HG03460 (cell line): ENCODE data around the gene TBC1D16.

Experiments used
- ATAC-seq: cut with Tn5 transposase; IDR thresholded peaks from one replicate; pipeline ENCODE4 v1.9.1; 2021; ENCODE audit not compliant: unreplicated experiment

Gene TBC1D16, protein sequence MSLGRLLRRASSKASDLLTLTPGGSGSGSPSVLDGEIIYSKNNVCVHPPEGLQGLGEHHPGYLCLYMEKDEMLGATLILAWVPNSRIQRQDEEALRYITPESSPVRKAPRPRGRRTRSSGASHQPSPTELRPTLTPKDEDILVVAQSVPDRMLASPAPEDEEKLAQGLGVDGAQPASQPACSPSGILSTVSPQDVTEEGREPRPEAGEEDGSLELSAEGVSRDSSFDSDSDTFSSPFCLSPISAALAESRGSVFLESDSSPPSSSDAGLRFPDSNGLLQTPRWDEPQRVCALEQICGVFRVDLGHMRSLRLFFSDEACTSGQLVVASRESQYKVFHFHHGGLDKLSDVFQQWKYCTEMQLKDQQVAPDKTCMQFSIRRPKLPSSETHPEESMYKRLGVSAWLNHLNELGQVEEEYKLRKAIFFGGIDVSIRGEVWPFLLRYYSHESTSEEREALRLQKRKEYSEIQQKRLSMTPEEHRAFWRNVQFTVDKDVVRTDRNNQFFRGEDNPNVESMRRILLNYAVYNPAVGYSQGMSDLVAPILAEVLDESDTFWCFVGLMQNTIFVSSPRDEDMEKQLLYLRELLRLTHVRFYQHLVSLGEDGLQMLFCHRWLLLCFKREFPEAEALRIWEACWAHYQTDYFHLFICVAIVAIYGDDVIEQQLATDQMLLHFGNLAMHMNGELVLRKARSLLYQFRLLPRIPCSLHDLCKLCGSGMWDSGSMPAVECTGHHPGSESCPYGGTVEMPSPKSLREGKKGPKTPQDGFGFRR

DNA sequence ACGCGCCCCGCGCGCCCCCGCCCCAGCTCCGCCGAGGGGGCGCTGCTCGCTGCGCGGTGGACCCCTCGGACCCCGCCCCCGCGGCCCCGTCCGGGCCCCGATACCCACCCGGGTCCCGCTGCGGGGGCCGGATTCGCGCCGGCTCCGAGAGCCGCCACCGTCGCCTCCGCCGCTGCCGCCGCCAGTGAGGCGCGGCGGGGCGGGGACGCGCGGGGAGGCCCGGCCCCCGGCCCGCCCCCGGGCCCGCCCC lies at the start of gene TBC1D16:
Gene TBC1D16, minus strand, starts transcription at position 186 of the 250 bp plus-strand sequence. CDS start 22,325 bp downstream, outside the sequence.
- ATAC-seq, result peak; percentile 57

DNA sequence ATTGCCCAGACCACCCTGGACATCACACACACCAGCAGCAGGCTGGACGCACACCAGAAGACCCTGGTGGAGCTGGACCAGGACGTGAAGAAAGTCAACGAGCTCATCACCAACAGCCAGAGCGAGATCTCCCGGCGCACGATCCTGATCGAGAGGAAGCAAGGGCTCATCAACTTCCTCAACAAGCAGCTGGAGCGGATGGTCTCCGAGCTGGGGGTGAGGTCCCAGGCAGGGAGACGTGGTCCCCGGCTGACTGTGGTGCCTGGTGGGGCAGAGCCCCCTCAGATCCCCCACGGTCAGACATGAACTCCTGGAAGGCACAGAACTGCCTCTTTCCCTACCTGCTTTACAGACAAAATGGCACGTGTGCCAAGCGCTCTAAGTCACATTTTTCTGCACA lies 49.1 kb upstream of the TBC1D16 start:
- ATAC-seq, result no peak

DNA sequence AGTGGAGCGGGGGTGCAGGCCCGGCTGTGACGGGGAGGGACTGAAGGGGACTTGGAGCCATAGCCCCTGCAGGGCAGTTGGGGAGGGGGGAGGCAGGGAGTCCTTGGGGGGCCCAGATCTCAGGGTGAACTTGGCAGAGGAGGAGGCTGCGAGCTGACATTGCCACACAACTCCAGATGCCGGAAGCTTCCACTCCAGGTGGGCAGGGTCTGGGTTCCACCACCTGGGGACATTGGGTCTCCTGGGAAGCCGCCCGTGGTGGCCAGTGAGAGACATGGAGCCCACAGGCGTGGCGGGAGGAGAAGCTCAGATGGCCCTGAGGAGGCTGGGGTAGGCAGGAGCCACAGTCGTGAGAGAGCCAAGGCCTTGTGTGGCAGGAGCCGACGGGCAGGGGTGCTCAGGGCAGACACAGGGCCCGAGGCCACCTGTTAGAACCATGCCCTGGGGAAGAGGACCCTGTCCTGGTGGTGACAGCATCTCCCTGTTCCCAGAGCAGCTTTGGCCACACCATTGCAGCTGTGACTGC lies 47.5 kb upstream of the TBC1D16 start:
- ATAC-seq, result no peak

DNA sequence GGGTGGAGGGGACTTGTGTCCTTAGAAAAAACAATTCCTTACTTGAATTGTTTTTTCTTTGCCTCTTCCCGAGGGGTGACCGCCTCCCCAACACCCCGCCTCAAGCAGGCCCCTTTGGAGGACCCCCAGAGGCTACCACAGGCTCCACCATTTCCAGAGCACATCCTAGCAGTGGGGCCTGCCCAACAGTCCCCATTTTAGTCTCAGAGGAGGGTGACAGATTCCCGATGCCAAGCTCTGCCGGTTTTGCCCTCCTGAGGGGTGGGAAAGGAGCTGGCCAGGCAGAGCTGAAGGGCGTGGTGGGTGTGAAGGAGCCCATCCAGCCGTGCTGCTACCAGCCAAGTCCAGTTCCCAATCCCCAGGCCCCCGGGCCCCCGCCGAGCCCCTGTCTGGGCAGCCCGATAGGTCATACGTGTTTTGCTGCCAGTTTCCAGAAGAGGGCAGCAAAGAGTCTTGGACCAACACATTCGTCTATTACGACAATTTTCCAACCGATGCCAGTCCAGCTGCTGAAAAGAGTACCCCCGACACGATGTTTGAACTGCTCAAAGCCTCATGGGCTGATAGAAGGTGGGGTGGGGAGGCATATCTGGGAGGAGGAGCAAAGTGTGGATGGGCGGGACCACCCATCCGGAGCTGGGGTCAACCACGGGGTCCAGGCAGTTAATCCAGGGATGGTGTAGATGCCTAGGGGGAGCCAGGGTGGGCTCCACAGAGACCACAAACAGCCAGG lies 46.9 kb upstream of the TBC1D16 start:
- no peak for ATAC-seq

DNA sequence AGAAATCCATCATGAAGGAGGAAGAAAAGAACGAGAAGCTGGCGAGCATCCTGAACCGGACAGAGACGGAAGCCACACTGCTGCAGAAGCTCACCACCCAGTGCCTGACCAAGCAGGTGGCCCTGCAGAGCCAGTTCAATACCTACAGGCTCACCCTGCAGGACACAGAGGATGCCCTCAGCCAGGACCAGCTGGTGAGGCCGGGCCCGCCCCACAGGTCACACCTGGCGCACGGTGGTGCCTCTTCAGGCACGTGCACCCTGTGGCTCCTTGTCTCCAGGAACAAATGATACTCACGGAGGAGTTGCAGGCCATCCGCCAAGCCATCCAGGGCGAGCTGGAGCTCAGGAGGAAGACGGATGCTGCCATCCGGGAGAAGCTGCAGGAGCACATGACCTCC lies 45.9 kb upstream of the TBC1D16 start:
- ATAC-seq, result no peak

DNA sequence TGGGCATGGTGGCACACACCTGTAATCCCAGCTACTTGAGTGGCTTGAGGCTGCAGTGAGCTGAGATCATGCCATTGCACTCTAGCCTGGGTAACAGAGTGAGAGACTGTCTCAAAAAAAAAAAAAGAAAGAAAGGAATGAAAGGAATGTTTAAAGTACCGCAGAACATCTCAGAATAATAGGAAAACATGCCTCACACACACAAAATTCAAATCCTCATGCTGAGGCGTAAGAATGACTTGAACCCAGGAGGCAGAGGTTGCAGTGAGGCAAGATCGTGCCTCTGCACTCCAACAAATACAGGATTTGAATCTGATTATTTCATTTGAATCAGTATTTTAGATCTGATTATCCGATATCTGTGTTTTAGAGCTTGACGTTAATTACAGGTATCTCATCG lies 44.4 kb upstream of the TBC1D16 start:
- no peak for ATAC-seq

DNA sequence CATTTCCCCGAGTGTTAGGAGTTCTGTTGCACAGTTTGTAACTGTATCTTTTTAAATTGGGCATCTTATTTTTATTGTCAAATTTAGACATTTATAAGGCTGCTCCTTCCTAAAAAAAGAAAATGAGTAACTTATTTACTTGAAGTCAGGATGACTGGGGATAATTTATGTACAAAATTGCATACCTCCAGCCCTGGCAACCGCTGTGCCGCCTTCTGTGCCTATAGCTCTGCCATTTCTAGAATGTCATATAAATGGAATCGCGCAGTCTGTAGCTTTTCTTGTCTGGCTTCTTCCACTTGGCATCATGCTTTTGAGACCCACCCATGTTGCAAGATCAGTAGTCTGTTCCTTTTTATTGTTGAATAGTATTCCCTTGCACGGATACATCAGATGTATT lies 36.7 kb upstream of the TBC1D16 start:
- ATAC-seq, result no peak

DNA sequence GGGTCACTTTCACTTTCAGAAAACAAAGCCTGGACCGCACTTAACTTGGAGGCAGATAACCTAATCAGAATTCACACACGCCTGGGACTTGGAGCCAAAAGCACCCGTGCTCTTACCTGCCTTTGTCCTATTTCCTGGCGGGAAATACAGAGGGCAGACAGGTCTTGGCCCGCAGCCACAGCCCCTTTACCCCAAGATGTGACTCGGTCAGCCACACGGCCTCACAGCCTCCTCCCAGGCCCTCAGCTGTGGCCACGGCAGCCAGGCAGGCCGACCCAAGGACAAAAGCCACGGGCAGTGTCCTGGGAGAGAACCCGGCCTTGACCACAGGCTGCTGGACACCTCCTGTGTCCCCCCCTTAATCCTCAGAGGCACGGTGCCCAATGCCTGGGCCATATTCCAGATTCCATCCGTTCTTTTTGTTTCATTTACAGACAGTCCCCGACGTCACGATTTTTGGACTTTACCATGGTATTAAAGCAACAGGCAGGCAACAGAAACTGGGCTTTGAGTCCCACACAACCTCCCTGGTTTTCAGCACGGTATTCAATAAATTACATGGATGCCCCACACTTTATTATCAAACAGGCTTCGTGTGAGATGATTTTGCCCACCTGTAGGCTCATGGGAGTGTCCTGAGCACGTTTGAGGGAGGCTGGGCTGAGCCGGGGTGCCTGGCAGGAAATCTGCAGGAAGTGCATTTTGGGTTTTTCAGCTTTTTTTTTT lies 35.6 kb upstream of the TBC1D16 start:
- ATAC-seq, result no peak

DNA sequence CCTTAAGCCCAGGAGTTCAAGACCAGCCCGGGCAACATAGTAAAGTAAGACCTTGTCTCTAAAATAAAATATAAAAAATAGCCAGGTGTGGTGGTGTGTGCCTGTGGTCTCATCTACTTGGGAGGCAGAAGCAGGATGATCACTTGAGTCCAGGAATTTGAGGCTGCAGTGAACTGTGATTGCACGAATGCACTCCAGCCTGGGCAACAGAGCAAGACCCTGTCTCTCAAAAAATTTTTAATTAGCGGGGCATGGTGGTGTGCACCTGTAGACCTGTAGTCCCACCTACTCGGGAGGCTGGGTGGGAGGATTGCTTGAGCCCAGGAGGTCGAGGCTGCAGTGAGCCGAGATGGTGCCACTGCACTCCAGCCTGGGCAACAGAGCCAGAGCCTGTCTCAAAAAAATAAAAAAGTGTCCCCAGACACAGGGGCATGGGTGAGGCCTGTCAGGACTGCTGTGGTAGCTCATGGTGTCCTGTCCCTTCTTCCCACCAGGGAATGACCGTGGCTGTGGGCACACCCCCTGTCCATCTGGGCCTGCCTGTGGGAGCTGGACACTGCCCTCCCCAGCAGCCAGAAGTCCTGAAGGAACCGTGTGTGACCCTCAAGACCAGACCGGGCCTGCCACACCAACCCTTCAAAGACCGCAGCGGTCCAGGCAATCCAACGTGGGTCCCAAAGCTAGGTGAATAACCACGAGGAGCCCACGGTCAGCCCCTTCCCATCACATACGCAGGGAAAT lies 34.9 kb upstream of the TBC1D16 start:
- ATAC-seq, result no peak

DNA sequence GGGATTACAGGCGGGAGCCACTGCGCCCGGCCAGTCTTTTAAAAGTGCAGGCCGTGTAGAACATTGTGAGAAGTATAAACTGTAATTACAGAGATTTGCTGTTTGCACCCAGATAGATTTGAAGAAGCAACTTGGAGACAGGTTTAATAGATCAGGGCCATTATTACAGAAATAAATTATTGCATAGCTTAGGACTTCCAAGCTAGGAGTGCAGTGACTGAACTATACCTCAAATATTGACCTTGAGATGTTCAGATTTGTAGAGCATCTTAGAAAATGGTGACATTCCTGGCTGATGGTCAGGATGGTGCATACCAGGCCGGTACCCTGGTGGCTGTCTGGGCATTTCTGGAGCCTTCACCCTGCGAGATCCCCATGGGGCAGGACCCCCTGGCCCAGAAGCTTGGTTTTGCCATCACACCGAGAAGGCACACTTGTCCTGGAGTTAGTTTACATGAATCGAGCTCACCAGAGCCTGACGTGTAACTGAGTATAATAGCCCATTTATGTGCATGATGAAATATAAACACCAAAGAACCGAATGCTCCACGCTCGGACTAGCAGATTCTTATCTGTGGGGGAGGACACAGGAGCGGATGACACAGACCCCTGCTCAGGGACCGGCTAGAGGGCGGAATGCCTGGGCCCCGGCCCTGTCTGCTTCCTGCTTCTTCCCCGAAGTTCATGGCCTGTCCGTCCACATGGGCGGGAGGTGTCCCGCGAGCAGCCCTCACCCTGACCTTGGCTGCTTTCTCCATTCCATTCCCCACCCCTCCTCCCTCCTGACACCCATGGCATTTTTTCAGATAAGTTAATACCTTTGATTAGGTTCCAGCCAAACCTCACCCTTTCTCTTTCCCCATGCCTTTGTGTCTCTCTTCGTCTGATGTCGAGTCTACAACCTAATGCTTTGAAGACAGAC lies 32.9 kb upstream of the TBC1D16 start:
- ATAC-seq, result no peak

DNA sequence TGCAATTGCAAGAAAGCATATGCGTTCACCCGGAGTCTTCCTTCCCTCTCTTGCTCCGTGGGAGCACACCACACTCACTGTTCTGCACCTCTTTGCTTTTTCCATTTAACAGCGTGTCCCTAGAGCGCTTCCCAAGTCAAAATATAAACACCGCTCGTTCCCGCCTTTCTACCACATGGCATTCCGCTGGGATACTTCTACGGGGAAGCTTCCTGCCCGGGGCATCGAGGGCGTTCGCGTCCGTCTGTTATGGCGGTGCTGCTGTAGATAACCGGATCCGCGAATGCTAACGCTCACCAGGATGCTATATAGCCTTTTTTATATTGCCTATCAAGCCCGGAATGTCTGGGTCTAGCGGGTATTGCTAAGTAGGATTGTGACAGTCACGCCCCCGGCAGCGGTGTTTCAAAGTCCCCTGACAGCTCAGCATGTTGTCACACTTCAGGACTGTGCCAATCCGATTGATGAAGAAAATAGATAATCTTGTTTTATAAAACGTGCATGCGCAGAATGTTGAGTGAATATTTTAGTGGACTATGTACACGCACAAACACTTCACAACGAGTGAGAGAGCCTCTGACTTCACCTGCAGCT lies 31.8 kb upstream of the TBC1D16 start:
- ATAC-seq, result no peak

DNA sequence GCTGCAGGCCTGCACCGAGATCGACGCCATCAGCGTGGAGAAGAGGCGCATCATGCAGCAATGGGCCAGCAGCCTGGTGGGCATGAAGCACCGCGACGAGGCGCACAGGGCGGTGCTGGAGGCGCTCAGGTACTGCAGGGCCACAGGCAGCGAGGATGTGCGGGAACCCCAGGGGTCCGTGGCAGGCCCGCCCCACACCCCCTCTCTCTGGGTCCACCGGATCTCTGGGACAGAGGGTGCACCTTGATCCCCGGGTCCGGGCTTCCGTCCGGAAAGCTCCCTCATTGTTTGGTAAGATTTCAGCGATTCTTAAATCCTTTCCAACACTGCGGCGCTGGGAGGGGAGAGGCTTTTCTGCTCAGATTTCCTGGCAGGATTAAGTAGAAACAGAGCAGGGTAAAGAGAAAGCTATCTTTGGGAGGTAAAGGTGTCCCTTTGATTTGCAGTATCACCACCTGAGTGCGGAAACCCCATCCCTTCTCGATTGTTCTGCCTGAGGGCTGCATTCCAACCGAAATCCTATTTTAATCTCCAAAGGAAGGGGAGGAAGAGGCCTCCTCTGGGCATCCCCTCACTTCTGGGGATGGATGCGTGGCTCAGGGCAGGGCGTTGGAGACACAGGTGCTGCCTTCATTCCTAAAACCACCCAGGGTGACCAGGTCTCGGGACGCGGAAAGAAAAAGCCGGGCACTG lies 30.0 kb upstream of the TBC1D16 start:
- no peak for ATAC-seq

DNA sequence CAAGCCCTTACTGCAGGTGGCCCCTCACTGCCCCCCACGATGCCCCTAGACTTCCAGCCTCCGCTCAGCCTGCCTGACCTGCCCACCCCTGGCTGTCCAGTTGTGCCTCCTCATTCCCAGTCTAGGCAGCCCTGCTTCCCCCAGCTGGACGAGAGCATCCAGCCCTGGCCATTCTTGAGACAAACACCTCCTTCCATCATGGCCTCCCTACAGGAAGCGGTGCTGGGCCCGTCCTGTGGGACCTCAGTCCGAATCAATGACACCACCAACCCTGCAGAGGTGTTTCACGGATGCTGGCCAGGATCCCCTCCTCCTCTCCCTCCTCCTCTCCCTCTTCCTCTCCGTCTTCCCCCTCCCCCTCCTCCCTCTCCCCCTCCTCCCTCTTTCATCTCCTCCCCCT lies 29.0 kb upstream of the TBC1D16 start:
- no peak for ATAC-seq

DNA sequence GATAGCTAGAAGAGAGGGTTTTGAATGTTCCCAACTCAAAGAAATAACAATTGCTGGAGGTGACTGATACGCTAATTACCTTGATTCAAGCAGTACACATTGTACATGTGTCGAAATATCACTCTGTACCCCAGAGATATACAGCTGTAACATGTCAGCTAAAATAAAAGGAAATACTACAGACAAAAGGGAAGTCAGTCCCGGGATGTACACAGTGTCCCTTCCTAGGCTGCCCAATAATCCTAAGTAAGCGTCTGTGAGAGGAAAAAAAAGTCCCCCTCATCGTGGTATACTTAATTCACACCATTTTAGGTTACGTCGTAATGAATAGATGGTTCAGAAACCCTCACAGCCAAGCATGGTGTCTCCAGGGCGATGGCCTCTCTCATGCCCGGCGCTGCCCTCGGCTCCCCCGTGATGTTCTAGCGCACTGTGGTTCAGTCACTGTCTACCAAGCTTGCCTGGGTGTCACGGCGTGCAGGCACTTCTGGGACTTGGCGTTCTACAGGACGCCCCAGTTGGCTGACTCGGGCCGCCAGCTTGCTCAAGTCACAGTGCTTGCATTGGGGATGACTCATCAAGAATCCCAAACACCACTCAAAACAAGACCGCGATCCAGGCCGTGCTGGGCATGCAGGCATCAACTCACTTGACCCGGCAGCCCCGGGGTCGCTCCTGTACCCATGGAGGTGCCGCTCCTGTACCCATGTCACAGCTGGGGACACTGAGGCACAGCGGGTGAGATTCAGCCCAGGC lies 28.3 kb upstream of the TBC1D16 start:
- no peak for ATAC-seq

DNA sequence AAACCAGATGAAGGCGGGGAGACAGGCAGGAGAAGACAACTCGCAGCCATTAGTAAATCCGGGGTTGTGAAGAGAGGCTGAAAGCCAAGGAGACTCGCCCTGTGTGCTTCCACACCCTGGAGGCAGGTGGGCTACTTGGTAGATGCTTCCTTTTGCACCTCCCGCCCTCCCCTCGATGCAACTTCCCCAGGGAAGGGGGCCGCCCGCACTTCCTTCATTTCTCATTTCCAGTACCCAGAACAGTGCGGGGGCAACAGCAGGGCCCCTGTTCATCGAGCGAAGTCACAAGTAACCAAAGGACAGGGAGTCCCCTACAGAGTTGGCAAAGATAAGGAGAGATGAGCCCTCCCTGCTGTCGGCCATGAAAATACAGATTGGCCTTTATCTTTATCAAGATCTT lies 25.7 kb upstream of the TBC1D16 start:
- ATAC-seq, result no peak

DNA sequence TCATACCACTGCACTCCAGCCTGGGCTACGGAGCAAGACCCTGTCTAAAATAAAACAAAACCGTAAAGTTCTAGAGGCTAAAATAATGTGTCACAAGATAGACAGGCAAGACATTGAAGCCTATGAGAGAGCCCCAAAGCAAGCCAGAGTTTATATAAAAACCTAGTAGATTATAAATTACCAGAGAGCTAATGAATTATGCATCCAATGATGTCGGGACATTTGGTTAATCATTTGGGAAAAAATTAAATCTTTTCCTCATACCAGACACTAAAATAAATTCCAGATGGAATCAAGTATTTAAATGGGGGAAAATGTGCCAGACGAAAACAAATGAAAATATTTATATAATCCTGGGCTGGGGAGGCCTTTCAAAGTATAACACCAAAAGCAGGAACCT lies 25.0 kb upstream of the TBC1D16 start:
- ATAC-seq, result no peak

DNA sequence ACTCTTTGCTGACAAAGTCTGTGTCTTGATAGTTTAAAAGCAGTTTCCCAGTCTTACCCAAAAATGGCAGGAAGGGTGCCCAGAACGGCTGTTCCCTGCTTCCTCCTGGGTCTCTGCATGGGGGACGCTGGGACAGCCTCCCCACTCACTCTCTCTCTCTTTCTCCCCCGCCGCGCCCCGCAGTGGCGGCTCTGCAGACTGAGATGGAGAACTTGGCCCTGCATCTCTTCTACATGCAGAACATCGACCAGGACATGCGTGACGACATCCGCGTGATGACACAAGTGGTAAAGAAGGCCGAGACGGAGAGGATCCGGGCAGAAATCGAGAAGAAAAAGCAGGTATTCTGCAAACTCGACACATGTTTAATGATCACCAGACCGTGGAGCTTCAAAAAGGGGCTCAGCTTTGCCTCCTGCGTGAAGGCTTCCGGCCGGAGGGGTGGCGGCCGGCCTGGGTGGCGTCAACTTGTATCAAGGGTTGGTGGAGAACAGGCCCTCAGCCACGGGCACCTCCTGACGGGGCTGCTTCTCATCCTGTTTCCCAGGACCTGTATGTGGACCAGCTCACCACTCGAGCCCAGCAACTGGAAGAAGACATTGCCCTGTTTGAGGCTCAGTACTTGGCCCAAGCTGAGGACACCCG lies 22.8 kb upstream of the TBC1D16 start:
- ATAC-seq, result no peak
